ENCODE measurements around the gene USP6NL.

GRCh38 chr10:11535346-11535959, 76.0 kb downstream of the USP6NL start:
- TF ChIP-seq CTCF (conservative IDR thresholded peaks at IDR 0.05; ENCODE audit: low read depth, low read length) (no peak), EZH2phosphoT487 (IDR thresholded peaks at IDR 0.05; ENCODE audit: borderline replicate concordance, low read length) (no peak), EZH2 (IDR thresholded peaks at IDR 0.05; ENCODE audit: low read length, unreplicated experiment) (no peak)

Measured in PC-3 (cell line).